ENCODE results near the gene TBC1D9B.

Gene TBC1D9B

DNA sequence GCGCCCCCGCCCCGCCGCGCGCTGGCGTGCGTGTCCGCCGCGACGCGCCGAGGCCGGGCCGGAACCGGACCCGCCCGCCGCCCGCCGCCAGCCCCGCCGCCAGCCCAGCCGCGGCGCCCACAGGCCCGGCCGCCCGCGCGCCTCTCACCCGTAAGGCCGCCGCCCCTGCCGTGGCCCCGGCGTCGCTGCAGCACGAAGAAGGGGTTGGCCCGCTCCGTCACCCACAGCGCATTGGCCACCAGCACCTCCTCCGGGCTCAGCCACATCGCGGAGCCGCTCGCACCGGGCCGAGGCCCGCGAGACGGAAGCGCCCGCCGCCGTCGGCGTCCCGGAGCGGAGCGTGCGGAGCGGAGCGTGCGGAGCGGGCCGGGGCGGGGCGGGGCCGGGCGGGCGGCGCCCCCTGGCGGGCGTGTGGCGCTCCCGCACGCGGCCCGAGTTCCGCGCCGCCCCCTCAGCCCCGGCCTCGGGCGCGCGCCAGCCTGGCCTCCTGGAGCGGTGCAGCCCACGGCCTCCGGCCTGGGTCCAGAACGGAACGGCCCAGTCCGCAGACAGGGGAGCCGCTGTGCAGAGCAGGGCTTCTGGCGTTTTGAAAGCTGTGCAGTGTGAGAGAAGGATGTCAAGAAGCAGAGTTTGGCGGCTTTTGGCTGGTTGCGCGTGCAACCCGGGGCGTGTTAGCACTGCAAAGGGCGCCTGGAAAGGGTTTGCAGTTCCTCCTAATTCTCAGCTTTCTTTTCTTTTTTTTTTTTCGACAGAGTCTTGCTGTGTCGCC is at the start of gene TBC1D9B:
TSS of gene TBC1D9B (minus strand) at position 342 of the 769 bp plus-strand sequence. CDS start at position 266, 76 bp downstream.
- DNase-seq (ENCODE audit: low read depth) = peak; percentile 9

GRCh38 chr5:179955630-179956029 is 47.9 kb upstream of the TBC1D9B start:
- no peak for DNase-seq (ENCODE audit: low read depth)

GRCh38 chr5:179955062-179955461 is 47.4 kb upstream of the TBC1D9B start:
- DNase-seq (ENCODE audit: low read depth) = no peak

GRCh38 chr5:179954434-179954833 is 46.7 kb upstream of the TBC1D9B start:
- peak; percentile 12 for DNase-seq (ENCODE audit: low read depth)

GRCh38 chr5:179953987-179954386 is 46.3 kb upstream of the TBC1D9B start:
- DNase-seq (ENCODE audit: low read depth) = no peak

DNA sequence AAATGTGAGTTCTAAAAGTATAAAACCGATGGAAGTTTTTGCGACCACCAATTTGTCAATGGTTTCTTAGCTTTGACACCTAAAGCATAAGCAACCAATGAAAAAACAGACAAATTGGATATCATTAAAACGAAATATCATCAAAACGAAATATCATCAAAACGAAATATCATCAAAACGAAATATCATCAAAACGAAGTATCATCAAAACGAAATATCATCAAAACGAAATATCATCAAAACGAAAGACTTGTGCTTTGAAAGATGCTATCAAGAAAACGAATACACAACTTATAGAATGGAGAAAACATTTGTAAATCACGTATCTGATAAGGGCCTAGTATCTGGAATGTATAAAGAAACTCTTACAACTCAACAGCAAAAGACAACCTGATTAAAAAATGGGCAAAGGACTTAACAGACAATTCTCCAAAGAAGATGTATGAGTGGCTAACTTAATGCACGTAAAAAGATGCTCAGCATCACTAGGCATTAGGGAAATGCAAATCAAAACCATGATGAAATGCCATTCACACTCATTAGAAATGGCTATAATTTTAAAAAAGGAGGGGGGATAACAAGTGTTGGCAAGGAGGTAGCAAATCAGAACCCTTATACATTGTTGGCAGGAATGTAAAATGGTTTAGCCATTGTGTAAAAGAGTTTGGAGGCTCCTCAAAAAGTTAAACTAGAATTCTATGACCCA is 29.4 kb upstream of the TBC1D9B start:
- DNase-seq (ENCODE audit: low read depth) = no peak

GRCh38 chr5:179930788-179931473 is 23.2 kb upstream of the TBC1D9B start:
- no peak for DNase-seq (ENCODE audit: low read depth)

GRCh38 chr5:179927824-179928223 is 20.1 kb upstream of the TBC1D9B start:
- no peak for DNase-seq (ENCODE audit: low read depth)

DNA sequence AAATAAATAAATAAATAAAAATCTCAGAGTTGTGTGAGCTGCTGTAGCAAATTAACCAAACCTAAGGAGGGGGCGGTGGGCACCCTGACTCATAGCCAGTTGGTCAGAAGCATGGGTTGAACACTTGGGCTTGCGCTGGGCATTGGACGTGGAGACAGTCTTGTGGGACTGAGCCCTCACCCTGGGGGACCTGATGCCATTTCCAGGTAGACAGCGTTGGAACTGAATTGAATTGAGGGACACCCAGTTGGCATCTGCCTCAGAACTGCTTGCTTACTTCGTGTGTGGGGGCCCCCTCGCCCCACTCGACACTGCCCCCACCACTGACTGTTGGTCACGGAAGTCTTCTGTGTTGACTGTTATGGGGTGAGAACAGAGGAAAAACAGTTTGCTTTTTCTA is 19.0 kb upstream of the TBC1D9B start:
- no peak for DNase-seq (ENCODE audit: low read depth)

- no peak for DNase-seq (ENCODE audit: low read depth)
These were observed 15.7 kb upstream of the TBC1D9B start for GRCh38 chr5:179923436-179923835.

GRCh38 chr5:179920175-179920574 is 12.5 kb upstream of the TBC1D9B start:
- DNase-seq (ENCODE audit: low read depth) = no peak

DNA sequence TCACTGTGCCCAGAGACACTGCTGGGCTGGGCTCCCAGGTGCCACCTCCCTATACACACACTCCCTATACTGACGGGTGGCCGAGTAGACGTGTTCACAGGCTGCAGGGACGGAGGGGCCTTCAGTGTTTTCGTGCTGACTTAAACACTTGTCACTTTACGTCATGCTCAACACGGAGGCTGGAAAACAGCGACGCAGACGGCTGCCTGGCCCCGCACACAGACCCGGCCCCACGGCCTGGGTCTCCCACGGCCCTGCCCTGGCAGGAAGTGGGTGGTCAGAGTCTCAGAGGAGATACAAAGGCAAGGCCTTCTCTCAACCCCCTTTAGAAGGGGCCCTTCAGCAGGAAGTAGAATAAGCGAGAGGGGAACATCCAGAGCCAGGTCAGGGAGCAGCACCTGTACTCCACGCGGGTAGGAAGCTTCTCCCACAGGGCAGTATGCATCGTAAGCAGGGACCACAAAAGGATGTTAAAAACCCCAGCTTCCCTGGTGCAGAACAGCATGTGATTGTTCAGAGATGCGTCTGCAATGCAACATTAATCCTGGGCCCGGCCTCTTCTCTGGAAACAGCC is 11.9 kb upstream of the TBC1D9B start:
- DNase-seq (ENCODE audit: low read depth) = no peak

- no peak for DNase-seq (ENCODE audit: low read depth)
These were observed 11.2 kb upstream of the TBC1D9B start for GRCh38 chr5:179918742-179919486.

DNA sequence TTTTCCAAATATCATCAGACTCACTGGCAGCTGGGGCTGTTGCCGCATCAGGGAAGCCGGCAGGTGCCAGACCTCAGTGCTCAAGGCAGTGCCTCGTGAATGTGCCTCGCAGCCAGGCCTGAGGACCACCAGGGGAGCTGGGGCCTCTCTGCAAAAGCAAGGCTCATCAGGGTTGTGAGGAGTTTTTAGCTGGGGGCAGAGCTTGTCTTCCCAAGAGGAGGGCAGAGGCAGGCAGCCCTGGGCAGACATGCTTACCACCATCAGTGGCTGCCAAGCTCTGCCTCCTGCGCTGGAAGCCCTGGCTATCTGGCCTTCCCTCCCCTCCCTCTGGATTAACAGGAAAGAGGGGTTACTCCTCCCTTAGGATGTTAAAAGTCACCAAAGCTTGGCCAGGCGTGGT is 8.8 kb upstream of the TBC1D9B start:
- DNase-seq (ENCODE audit: low read depth) = no peak

- DNase-seq (ENCODE audit: low read depth) = no peak
These were observed 7.8 kb upstream of the TBC1D9B start for GRCh38 chr5:179915406-179915935.

GRCh38 chr5:179914032-179914755 is 6.5 kb upstream of the TBC1D9B start:
- peak; percentile 56 for DNase-seq (ENCODE audit: low read depth)

GRCh38 chr5:179913461-179913860 is 5.8 kb upstream of the TBC1D9B start:
- no peak for DNase-seq (ENCODE audit: low read depth)

- no peak for DNase-seq (ENCODE audit: low read depth)
These were observed 5.3 kb upstream of the TBC1D9B start for GRCh38 chr5:179912951-179913350.

GRCh38 chr5:179912386-179912785 is 4.7 kb upstream of the TBC1D9B start:
- no peak for DNase-seq (ENCODE audit: low read depth)

- no peak for DNase-seq (ENCODE audit: low read depth)
These were observed 1.5 kb upstream of the TBC1D9B start for GRCh38 chr5:179909224-179909623.

GRCh38 chr5:179908528-179908927 is 831 bp upstream of the TBC1D9B start:
- DNase-seq (ENCODE audit: low read depth) = no peak

Measured in GM04503 (cell line).